HG03135 (cell line): ENCODE measurements around the gene GPR42.

Experiments used
- ATAC-seq: cut with Tn5 transposase; IDR thresholded peaks from one replicate; pipeline ENCODE4 v1.9.1; 2021; ENCODE audit warnings: mild to moderate bottlenecking, moderate library complexity; ENCODE audit not compliant: unreplicated experiment

The GPR42 gene, protein sequence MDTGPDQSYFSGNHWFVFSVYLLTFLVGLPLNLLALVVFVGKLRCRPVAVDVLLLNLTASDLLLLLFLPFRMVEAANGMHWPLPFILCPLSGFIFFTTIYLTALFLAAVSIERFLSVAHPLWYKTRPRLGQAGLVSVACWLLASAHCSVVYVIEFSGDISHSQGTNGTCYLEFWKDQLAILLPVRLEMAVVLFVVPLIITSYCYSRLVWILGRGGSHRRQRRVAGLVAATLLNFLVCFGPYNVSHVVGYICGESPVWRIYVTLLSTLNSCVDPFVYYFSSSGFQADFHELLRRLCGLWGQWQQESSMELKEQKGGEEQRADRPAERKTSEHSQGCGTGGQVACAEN

GRCh38 chr19:35370722-35371121, at the start of gene GPR42:
GPR42 (plus strand) TSS chr19:35371068; CDS start chr19:35371360, 292 bp downstream.
- no peak for ATAC-seq

DNA sequence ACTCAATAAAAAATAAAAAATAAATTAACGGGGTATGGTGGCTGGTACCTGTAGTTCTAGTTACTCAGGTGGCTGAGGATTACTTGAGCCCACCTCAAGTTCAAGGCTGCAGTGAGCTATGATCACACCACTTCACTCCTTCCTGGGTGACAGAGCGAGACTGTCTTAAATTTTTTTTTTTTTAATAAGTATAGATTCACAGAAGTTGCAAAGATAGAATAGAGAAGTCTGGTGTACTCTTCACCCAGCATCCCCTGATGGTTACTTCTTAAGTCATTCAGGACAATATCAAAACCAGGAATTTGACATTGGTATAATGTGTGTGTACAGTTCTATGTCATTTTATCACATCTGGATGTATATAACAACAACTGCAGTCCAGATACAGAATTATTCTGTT, 49.6 kb upstream of the GPR42 start:
- no peak for ATAC-seq

- no peak for ATAC-seq
These were observed 48.9 kb upstream of the GPR42 start for GRCh38 chr19:35322014-35322413.

DNA sequence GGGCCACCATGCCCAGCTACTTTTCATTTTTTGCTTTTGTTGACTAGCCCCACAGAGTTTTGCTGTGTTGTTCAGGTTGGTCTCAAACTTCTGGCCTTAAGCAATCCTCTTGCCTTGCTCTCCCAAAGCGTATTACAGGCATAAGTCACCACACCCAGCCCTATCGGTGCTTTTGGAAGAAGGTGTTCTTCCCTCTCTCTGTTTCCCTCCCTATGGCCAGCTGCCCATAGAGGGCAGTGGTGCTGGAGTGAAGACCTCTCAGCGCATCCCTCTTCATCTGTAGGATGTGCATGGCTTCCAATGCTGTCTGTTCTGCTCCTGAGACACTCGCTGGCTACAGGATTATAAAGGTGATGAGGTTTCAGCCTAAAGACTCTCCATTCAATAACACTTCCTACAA, 43.2 kb upstream of the GPR42 start:
- no peak for ATAC-seq

DNA sequence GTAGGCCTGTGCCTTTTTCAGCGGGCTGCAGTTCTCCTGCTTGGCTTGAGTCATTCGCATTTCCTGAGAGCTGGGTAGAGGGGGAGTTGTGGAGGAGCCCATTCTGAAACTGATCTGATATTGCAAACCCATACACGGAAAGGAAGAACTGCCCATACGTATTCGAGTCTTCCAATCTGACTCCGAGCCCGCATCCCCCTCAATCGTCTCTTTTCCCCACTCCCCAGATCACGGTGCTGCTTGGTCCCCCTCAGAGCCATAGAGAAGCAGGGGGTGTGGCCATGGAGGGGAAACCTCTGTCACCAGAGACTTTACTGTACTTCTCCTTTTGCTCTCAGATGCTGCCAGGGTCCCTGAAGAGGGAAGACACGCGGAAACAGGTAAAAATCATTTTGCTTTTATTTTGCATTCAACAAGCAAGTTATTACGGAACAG, 42.0 kb upstream of the GPR42 start, which contains the start of gene CD22:
Gene CD22, plus strand, starts transcription at position 337 of the 435 bp plus-strand sequence. CDS start 2,854 bp downstream, outside the sequence.
- ATAC-seq, result no peak

DNA sequence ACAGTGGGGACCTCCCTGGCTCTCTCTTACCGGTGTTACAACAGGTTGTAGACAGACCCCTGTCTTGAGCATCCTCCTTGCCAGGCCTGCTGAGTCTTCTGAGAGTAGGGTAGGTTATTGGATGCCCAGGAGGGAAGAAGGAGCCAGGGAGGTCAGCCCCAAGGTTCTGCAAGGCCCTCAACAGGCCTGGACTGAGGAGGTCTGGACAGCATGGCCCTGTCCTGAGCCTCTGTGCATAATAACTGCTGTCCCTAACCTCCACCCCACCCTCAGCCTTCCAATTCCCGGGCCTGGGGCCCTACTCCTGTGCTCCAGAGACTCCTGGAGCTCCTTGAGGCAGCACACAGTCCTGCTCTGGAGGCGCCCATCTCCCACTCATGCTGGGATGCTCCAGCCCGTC, 41.5 kb upstream of the GPR42 start:
- no peak for ATAC-seq

GRCh38 chr19:35330475-35330874, 40.4 kb upstream of the GPR42 start:
- ATAC-seq, result peak; percentile 54

- ATAC-seq, result no peak
These were observed 39.2 kb upstream of the GPR42 start for GRCh38 chr19:35331551-35332214.

- ATAC-seq, result no peak
These were observed 38.1 kb upstream of the GPR42 start for GRCh38 chr19:35332817-35333216.

GRCh38 chr19:35334144-35334753, 36.6 kb upstream of the GPR42 start:
- no peak for ATAC-seq

DNA sequence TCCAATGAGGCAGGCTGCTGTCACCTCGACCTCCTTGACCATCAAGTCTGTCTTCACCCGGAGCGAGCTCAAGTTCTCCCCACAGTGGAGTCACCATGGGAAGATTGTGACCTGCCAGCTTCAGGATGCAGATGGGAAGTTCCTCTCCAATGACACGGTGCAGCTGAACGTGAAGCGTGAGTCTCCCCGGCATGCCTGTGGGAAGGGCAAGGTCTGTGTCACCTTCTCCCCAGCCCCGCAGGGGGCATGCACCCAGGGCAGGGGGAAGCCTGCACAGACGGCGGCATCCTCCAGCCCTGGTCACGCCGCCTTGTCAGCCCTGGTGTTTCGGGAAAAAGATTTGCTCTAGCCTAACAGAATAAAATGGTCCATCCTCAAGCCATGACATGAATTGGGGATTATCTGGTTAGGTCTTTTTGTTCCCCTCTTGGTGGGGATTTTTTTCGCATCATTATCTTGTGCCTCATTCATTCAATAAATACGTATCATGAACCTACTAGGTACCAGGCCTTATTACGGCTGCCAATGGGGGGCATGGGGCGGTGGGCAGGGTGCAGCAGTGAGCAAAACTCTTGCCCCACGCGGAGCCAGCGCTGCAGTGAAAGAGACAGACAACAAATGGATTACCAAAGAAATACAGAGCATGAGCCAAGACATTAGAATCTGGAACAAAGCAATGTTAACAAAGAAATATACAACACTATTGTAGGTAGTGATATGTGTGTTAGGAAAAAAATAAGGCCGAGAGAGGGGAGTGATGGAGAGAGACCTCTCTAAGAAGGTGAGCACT, 34.5 kb upstream of the GPR42 start:
- no peak for ATAC-seq

- ATAC-seq, result no peak
These were observed 33.5 kb upstream of the GPR42 start for GRCh38 chr19:35337097-35337983.

GRCh38 chr19:35337984-35338296, 32.9 kb upstream of the GPR42 start:
- no peak for ATAC-seq

DNA sequence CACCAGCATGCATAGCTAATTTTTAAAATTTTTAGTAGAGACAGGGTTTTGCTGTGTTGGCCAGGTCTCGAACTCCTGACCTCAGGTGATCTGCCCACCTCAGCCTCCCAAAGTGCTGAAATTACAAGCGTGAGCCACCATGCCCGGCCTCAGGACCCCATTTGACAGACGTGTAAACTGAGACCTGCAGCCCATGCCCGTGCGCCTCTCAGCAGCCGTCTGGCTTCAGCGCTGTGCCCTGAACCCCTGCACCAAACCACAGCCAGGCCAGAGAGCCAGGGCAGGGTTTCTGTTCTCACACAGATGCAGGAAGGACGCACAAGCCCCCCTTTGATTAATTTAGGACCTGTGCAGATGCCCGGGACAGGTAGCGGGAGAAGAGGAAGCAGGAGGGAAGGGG, 30.4 kb upstream of the GPR42 start:
- no peak for ATAC-seq

DNA sequence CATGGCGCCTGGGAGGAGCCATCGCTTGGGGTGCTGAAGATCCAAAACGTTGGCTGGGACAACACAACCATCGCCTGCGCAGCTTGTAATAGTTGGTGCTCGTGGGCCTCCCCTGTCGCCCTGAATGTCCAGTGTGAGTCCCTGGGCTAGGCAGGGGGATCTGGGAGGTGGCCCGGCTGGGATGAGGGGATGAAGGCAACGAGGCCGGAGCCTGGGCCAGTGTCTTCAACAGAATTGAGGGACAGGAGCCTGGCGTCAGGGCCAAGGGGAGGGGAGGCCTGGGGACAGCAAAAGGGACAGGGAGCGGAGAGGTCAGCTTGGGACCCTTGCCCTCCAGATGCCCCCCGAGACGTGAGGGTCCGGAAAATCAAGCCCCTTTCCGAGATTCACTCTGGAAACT, 29.9 kb upstream of the GPR42 start:
- no peak for ATAC-seq

- ATAC-seq, result no peak
These were observed 29.2 kb upstream of the GPR42 start for GRCh38 chr19:35341565-35342225.

GRCh38 chr19:35342430-35342829, 28.4 kb upstream of the GPR42 start:
- ATAC-seq, result no peak

DNA sequence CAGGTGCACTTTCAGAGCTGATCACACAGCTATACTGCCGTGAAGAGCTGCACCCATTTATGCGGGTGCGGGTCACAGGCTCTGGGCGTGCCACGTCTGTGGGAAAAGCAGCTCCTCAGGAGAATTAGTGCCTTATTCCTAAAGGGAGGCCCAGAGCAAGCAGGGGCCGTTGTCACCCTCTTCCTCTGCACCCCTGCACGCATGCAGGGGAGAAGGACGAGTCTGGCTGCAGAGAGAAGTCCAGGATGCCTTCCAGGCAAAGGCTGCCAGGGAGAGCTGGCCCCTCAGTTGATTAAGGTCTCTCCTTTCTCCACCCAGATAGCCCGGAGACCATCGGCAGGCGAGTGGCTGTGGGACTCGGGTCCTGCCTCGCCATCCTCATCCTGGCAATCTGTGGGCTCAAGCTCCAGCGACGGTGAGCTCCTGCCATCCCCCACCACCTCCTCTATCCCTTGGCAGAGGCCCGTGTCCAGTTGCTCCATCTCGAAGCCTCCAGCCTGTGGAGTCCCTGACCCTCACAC, 26.3 kb upstream of the GPR42 start:
- ATAC-seq, result no peak

DNA sequence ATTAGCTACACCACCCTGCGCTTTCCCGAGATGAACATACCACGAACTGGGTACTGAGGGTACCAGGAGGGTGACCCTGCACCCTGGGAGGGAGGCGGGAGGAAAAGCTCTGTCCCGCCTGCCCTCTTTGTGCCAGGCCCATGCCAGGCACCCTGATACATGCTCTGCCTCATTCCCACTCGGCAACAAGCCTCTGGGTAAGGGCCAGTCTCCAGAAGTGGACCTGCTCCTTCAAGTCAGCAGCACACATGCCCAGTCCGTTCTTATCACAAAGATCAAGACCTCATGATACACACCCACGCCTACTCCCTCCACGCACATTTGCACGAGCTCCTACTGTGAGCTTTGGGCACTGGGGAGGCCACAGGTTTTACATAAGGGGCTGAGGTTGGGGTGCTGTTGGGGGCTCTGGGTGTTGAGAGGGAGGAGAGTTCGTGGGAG, 25.2 kb upstream of the GPR42 start:
- ATAC-seq, result no peak
